ENCODE measurements around the gene WDR4. TPM values are rescaled to one million over a fixed set of nuclear protein-coding genes. Genes with fewer than 3 reads are reported as not detected.
A peak's percentile ranks its signal among the peaks of the same experiment; 100 is the strongest.

WDR4 gene
- total and polyA plus RNA-seq, 9 of the 15 experiments (the other 6 are each of a cell fraction or from before 2014, with no cell fraction given) = 5.4 to 95.4 (median 32.1) TPM

DNA sequence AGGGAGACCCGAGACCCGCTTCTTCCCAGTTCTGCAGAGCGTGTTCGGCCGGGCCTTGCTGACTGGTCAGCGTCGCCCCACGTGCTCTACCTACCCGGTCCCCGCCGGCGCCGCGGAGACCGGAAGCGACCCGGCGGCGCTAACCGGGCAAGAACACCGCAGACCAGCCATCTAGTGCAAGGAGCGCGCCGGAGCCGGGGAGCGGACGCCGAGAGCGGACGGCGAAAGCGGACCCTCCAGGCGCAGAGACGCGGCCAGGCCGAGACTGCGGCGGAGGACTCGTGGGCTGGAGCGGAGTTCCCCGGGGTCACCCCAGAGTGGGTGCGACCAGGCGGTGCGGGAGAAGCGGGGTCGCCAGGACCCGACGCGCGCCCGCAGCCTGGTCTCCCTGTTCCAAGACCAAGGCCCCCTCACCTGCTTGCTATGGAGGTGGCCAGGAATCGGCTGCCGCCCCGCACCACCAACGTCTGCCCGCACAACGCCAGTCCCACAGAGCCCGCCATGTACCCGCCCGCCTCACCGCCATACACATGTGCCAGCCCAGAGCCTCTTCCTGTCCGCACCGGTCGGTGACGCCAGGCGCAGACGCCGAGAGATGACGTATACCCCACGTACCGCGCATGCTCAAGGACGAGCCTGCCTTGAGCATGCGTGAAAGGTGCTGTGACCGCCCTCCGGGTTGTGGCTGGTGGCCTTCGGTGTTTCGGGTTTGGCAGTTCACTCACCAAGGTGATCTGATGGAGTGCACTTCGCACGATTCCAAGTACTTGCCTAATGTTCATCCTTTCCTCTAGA lies at the start of gene WDR4 (continued):
- TF ChIP-seq, protein P1, sequence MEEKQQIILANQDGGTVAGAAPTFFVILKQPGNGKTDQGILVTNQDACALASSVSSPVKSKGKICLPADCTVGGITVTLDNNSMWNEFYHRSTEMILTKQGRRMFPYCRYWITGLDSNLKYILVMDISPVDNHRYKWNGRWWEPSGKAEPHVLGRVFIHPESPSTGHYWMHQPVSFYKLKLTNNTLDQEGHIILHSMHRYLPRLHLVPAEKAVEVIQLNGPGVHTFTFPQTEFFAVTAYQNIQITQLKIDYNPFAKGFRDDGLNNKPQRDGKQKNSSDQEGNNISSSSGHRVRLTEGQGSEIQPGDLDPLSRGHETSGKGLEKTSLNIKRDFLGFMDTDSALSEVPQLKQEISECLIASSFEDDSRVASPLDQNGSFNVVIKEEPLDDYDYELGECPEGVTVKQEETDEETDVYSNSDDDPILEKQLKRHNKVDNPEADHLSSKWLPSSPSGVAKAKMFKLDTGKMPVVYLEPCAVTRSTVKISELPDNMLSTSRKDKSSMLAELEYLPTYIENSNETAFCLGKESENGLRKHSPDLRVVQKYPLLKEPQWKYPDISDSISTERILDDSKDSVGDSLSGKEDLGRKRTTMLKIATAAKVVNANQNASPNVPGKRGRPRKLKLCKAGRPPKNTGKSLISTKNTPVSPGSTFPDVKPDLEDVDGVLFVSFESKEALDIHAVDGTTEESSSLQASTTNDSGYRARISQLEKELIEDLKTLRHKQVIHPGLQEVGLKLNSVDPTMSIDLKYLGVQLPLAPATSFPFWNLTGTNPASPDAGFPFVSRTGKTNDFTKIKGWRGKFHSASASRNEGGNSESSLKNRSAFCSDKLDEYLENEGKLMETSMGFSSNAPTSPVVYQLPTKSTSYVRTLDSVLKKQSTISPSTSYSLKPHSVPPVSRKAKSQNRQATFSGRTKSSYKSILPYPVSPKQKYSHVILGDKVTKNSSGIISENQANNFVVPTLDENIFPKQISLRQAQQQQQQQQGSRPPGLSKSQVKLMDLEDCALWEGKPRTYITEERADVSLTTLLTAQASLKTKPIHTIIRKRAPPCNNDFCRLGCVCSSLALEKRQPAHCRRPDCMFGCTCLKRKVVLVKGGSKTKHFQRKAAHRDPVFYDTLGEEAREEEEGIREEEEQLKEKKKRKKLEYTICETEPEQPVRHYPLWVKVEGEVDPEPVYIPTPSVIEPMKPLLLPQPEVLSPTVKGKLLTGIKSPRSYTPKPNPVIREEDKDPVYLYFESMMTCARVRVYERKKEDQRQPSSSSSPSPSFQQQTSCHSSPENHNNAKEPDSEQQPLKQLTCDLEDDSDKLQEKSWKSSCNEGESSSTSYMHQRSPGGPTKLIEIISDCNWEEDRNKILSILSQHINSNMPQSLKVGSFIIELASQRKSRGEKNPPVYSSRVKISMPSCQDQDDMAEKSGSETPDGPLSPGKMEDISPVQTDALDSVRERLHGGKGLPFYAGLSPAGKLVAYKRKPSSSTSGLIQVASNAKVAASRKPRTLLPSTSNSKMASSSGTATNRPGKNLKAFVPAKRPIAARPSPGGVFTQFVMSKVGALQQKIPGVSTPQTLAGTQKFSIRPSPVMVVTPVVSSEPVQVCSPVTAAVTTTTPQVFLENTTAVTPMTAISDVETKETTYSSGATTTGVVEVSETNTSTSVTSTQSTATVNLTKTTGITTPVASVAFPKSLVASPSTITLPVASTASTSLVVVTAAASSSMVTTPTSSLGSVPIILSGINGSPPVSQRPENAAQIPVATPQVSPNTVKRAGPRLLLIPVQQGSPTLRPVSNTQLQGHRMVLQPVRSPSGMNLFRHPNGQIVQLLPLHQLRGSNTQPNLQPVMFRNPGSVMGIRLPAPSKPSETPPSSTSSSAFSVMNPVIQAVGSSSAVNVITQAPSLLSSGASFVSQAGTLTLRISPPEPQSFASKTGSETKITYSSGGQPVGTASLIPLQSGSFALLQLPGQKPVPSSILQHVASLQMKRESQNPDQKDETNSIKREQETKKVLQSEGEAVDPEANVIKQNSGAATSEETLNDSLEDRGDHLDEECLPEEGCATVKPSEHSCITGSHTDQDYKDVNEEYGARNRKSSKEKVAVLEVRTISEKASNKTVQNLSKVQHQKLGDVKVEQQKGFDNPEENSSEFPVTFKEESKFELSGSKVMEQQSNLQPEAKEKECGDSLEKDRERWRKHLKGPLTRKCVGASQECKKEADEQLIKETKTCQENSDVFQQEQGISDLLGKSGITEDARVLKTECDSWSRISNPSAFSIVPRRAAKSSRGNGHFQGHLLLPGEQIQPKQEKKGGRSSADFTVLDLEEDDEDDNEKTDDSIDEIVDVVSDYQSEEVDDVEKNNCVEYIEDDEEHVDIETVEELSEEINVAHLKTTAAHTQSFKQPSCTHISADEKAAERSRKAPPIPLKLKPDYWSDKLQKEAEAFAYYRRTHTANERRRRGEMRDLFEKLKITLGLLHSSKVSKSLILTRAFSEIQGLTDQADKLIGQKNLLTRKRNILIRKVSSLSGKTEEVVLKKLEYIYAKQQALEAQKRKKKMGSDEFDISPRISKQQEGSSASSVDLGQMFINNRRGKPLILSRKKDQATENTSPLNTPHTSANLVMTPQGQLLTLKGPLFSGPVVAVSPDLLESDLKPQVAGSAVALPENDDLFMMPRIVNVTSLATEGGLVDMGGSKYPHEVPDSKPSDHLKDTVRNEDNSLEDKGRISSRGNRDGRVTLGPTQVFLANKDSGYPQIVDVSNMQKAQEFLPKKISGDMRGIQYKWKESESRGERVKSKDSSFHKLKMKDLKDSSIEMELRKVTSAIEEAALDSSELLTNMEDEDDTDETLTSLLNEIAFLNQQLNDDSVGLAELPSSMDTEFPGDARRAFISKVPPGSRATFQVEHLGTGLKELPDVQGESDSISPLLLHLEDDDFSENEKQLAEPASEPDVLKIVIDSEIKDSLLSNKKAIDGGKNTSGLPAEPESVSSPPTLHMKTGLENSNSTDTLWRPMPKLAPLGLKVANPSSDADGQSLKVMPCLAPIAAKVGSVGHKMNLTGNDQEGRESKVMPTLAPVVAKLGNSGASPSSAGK (IDR thresholded peaks at IDR 0.05) = peak; percentile 45
- TF ChIP-seq ARNT (IDR thresholded peaks at IDR 0.05) (no peak), XRCC4 (IDR thresholded peaks at IDR 0.05; ENCODE audit: extremely low read depth, insufficient read depth, insufficient read length) (no peak), ZNF644 (tag; IDR thresholded peaks at IDR 0.05; ENCODE audit: low read depth) (no peak), ETS2 (tag; IDR thresholded peaks at IDR 0.05; ENCODE audit: borderline replicate concordance, poor library complexity, severe bottlenecking) (peak; percentile 71), ZNF561 (CRISPR knock-in tag; conservative IDR thresholded peaks at IDR 0.05) (no peak), HMBOX1 (IDR thresholded peaks at IDR 0.05) (peak; percentile 48; the same call in 1 of the 2 replicates), TEAD1 (CRISPR knock-in tag; IDR thresholded peaks at IDR 0.05) (peak; percentile 4 to 42; a peak in 1 of 4 replicates)
- TF ChIP-seq, protein P2, sequence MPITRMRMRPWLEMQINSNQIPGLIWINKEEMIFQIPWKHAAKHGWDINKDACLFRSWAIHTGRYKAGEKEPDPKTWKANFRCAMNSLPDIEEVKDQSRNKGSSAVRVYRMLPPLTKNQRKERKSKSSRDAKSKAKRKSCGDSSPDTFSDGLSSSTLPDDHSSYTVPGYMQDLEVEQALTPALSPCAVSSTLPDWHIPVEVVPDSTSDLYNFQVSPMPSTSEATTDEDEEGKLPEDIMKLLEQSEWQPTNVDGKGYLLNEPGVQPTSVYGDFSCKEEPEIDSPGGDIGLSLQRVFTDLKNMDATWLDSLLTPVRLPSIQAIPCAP (CRISPR knock-in tag; IDR thresholded peaks at IDR 0.05; ENCODE audit: borderline replicate concordance) = no peak
- TF ChIP-seq, protein P3, sequence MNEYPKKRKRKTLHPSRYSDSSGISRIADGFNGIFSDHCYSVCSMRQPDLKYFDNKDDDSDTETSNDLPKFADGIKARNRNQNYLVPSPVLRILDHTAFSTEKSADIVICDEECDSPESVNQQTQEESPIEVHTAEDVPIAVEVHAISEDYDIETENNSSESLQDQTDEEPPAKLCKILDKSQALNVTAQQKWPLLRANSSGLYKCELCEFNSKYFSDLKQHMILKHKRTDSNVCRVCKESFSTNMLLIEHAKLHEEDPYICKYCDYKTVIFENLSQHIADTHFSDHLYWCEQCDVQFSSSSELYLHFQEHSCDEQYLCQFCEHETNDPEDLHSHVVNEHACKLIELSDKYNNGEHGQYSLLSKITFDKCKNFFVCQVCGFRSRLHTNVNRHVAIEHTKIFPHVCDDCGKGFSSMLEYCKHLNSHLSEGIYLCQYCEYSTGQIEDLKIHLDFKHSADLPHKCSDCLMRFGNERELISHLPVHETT (CRISPR knock-in tag; conservative IDR thresholded peaks at IDR 0.05 in 1 of 2, IDR thresholded peaks at IDR 0.05 in 1 of 2) = peak in 1 of 2 experiments; percentile 92; a peak in 2 of 4 replicates
